Vagina (tissue), 2 donors: ENCODE results near the gene TRPV6.

Experiments used
- CTCF ChIP-seq, 3 experiments: fragments of 450-650 bp in 2 of 3; fragments of 200-600 bp in 1 of 3; sonication (generic) in 1 of 3; IDR thresholded peaks; one replicate each; pipeline ENCODE4 v1.5.1; 2017 to 2019; ENCODE audit warnings: antibody characterized with exemption in 3 of 3, mild to moderate bottlenecking in 2 of 3, moderate library complexity in 2 of 3
- POLR2AphosphoS5 ChIP-seq, 2 donors: sonication (generic); formaldehyde crosslinking; IDR thresholded peaks; one replicate each; pipeline ENCODE4 v1.9.0; 2017; ENCODE audit warnings: antibody characterized with exemption in 2 of 2, mild to moderate bottlenecking in 2 of 2, low read depth in 1 of 2; ENCODE audit not compliant: insufficient read depth in 1 of 2

GRCh38 chr7:142917447-142917846 lies 31.9 kb upstream of the TRPV6 start:
- no peak for TF ChIP-seq POLR2AphosphoS5 (IDR thresholded peaks at IDR 0.05; ENCODE audit: insufficient read depth in 1 of 2, low read depth in 1 of 2)
- no peak for TF ChIP-seq CTCF (IDR thresholded peaks at IDR 0.05)
